CD14-positive monocyte (primary cell): ENCODE results near the gene PTGS1. TPM values are rescaled to one million over a fixed set of nuclear protein-coding genes. Genes with fewer than 3 reads are reported as not detected.

ENCODE experiments used
- DNase-seq, 3 donors: peaks; one replicate each; pipeline ENCODE4 v3.0.0-alpha.2; 2011 to 2022
- H2AFZ ChIP-seq: 2 replicates; pipeline ENCODE4 v1.6.0; 2012; ENCODE audit warnings: mild to moderate bottlenecking, low read depth, low read length, inconsistent platforms; ENCODE audit not compliant: insufficient read depth, poor library complexity, severe bottlenecking
- H3K27ac ChIP-seq, 2 donors: 1 replicate in 1 of 2; 2 replicates in 1 of 2; pipeline ENCODE4 v1.5.1; 2012 to 2013; ENCODE audit warnings: low read length in 2 of 2, control low read depth in 1 of 2, inconsistent platforms in 1 of 2, low read depth in 1 of 2, mild to moderate bottlenecking in 1 of 2
- H3K27me3 ChIP-seq, 2 donors: one replicate each; pipeline versions ENCODE4 v1.6.0 to v1.6.1; 2011 to 2013; ENCODE audit warnings: low read length in 2 of 2; ENCODE audit not compliant: control insufficient read depth in 2 of 2, insufficient read depth in 2 of 2
- H3K36me3 ChIP-seq, 2 donors: replicated peaks in 1 of 2; 1 replicate in 1 of 2; 2 replicates in 1 of 2; pipeline versions ENCODE4 v1.5.1 to v1.6.1; 2012 to 2013; ENCODE audit warnings: low read length in 2 of 2, control low read depth in 1 of 2, inconsistent platforms in 1 of 2, mild to moderate bottlenecking in 1 of 2; ENCODE audit not compliant: insufficient read depth in 2 of 2, control insufficient read depth in 1 of 2
- H3K4me1 ChIP-seq, 2 donors: 1 replicate in 1 of 2; 2 replicates in 1 of 2; pipeline versions ENCODE4 v1.5.1 to v1.6.1; 2012 to 2013; ENCODE audit warnings: low read length in 2 of 2, control low read depth in 1 of 2, inconsistent platforms in 1 of 2, mild to moderate bottlenecking in 1 of 2, moderate library complexity in 1 of 2; ENCODE audit not compliant: insufficient read depth in 2 of 2, control insufficient read depth in 1 of 2
- H3K4me2 ChIP-seq: replicated peaks from 2 replicates; pipeline ENCODE3; 2012; ENCODE audit warnings: low read length, moderate library complexity, mild to moderate bottlenecking; ENCODE audit not compliant: poor library complexity, severe bottlenecking; ENCODE audit errors: extremely low read depth
- H3K4me3 ChIP-seq, 3 experiments: fragments of 200-600 bp in 1 of 3; sonication (generic) in 1 of 3; replicated peaks in 1 of 3; 1 replicate in 2 of 3; 2 replicates in 1 of 3; pipeline ENCODE4 v1.5.1; 2011 to 2013; ENCODE audit warnings: low read length in 3 of 3, mild to moderate bottlenecking in 3 of 3, control low read depth in 2 of 3, low read depth in 2 of 3, inconsistent platforms in 1 of 3, moderate library complexity in 1 of 3
- H3K79me2 ChIP-seq: 2 replicates; pipeline ENCODE4 v1.6.0; 2012; ENCODE audit warnings: mild to moderate bottlenecking, control low read depth, inconsistent platforms, low read length, moderate library complexity; ENCODE audit not compliant: insufficient read depth
- H3K9ac ChIP-seq: 2 replicates; pipeline ENCODE4 v1.6.0; 2017; ENCODE audit warnings: low read length, mild to moderate bottlenecking; ENCODE audit not compliant: insufficient read depth, poor library complexity, severe bottlenecking
- H3K9me3 ChIP-seq, 2 donors: replicated peaks in 1 of 2; 1 replicate in 1 of 2; 2 replicates in 1 of 2; pipeline versions ENCODE4 v1.5.1 to v1.6.1; 2012 to 2013; ENCODE audit warnings: low read length in 2 of 2, control low read depth in 1 of 2; ENCODE audit not compliant: control insufficient read depth in 1 of 2, insufficient read depth in 1 of 2
- H4K20me1 ChIP-seq: 2 replicates; pipeline ENCODE4 v1.6.0; 2012; ENCODE audit warnings: mild to moderate bottlenecking, low read length, control low read depth, moderate library complexity; ENCODE audit not compliant: insufficient read depth
- H3K27ac Mint-ChIP-seq, 7 donors: one replicate each; pipeline ENCODE4 v1.8.0; 2020; ENCODE audit warnings: mild to moderate bottlenecking in 7 of 7, mixed read lengths in 7 of 7, moderate library complexity in 6 of 7, inconsistent platforms in 2 of 7
- H3K27me3 Mint-ChIP-seq, 3 donors: one replicate each; pipeline ENCODE4 v1.8.0; 2021 to 2022; ENCODE audit warnings: low read depth in 3 of 3, mild to moderate bottlenecking in 3 of 3, mixed read lengths in 3 of 3, moderate library complexity in 3 of 3, inconsistent platforms in 1 of 3
- H3K36me3 Mint-ChIP-seq, 2 donors: one replicate each; pipeline ENCODE4 v1.8.0; 2020; ENCODE audit warnings: mixed read lengths in 2 of 2, inconsistent platforms in 1 of 2, mild to moderate bottlenecking in 1 of 2
- H3K4me1 Mint-ChIP-seq: one replicate; pipeline ENCODE4 v1.8.0; 2020; ENCODE audit warnings: mild to moderate bottlenecking, mixed read lengths
- H3K4me3 Mint-ChIP-seq, 2 donors: one replicate each; pipeline ENCODE4 v1.8.0; 2020; ENCODE audit warnings: mild to moderate bottlenecking in 2 of 2, mixed read lengths in 2 of 2, moderate library complexity in 1 of 2
- H3K9me3 Mint-ChIP-seq, 7 donors: one replicate each; pipeline ENCODE4 v1.8.0; 2020 to 2022; ENCODE audit warnings: mixed read lengths in 7 of 7, mild to moderate bottlenecking in 6 of 7, moderate library complexity in 6 of 7, inconsistent platforms in 2 of 7
- WGBS: methylation state at CpG from one replicate; pipeline ENCODE4 v1.1.5; 2013; ENCODE audit warnings: missing lambda C conversion rate; ENCODE audit not compliant: insufficient coverage; 5-methylcytosine and 5-hydroxymethylcytosine counted together
- intact Hi-C, 2 donors: fragments of 100-400 bp; cut with micrococcal nuclease; formaldehyde crosslinking; loops; one replicate each; pipeline versions ENCODE4 v1.15.0 to v1.15.1; 2023
- polyA plus RNA-seq, 3 donors: library from polyadenylated mRNA; depleted of rRNA in 1 of 3; unstranded in 2 of 3; stranded (reverse) in 1 of 3; fragments of 300-500 nt in 2 of 3; fragments of >200 nt in 1 of 3; fragmentation: Illumina TruSeq in 2 of 3; gene quantifications; 1 replicate in 2 of 3; 2 replicates in 1 of 3; pipeline ENCODE4 v1.2.3, GENCODE V29; 2012 to 2021
- TF ChIP-seq, protein P1 (sequence below): fragments of 200-600 bp; IDR thresholded peaks from one replicate; pipeline ENCODE4 v1.8.0; 2022; ENCODE audit warnings: antibody characterized with exemption, mild to moderate bottlenecking

The PTGS1 gene
- polyA plus RNA-seq, 3 donors = 17.9 to 27.8 (median 20.5) TPM

DNA sequence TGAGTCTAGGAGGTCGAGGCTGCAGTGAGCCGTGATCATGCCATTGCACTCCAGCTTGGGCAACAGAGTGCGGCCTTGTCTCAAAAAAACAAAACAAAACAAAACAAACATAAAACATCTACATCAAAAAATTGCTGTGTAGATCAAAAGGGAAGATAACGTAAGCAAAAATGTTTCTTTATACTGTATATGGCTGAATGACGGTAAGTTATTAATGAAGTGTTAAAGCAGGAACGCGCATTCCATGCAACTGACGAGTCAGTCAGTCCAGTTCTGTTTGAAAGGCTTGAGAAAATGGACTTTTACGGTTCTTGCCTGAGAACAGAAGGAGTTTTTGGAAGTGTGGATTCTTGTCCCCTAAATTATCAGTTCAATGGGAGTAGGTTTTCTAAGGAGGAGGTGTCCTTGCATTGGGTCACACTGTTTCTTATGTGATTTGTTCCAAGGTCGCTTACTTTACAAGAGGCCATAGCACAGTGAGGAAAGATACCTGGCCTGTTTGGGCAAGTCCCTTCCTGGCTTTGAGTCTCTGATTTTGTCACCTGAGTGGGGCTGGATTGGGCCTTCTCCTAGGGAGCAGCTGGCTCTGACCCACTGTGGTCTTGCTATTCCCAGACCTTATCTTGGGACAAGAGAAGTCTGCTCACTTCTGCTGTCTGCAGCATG is 6.6 kb upstream of the PTGS1 start:
- H3K4me1 ChIP-seq = peaks cover 0 to 2% of the 10 kb centered on the region in 2 donors
- intact Hi-C loops = no loop called here
- no peak overlapping the region for H3K4me3 Mint-ChIP-seq
- H3K9ac ChIP-seq = no peak overlapping the region
- 95% methylated on average over 6 of the region's 10 CpGs for WGBS
- no peaks in the 10 kb centered on the region for H3K36me3 ChIP-seq
- H3K79me2 ChIP-seq = no peaks in the 10 kb centered on the region
- no peak overlapping the region for H3K4me3 ChIP-seq
- no peaks in the 10 kb centered on the region for H3K27me3 ChIP-seq
- no peaks in the 10 kb centered on the region for H4K20me1 ChIP-seq
- H3K9me3 Mint-ChIP-seq = peaks cover 0 to 4% (median 3%) of the 10 kb centered on the region in 7 donors
- H3K9me3 ChIP-seq = no peaks in the 10 kb centered on the region
- no peaks in the 10 kb centered on the region for H3K36me3 Mint-ChIP-seq
- peaks cover 0 to 5% (median 0%) of the 10 kb centered on the region in 3 donors for H3K27me3 Mint-ChIP-seq
- H3K27ac ChIP-seq = no peak overlapping the region
- H2AFZ ChIP-seq = no peak overlapping the region
- DNase-seq = no peak
- TF ChIP-seq, protein P1, sequence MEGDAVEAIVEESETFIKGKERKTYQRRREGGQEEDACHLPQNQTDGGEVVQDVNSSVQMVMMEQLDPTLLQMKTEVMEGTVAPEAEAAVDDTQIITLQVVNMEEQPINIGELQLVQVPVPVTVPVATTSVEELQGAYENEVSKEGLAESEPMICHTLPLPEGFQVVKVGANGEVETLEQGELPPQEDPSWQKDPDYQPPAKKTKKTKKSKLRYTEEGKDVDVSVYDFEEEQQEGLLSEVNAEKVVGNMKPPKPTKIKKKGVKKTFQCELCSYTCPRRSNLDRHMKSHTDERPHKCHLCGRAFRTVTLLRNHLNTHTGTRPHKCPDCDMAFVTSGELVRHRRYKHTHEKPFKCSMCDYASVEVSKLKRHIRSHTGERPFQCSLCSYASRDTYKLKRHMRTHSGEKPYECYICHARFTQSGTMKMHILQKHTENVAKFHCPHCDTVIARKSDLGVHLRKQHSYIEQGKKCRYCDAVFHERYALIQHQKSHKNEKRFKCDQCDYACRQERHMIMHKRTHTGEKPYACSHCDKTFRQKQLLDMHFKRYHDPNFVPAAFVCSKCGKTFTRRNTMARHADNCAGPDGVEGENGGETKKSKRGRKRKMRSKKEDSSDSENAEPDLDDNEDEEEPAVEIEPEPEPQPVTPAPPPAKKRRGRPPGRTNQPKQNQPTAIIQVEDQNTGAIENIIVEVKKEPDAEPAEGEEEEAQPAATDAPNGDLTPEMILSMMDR = no peak
- peaks cover 3% of the 10 kb centered on the region for H3K4me1 Mint-ChIP-seq
- H3K27ac Mint-ChIP-seq = no peak overlapping the region
- no peak overlapping the region for H3K4me2 ChIP-seq

DNA sequence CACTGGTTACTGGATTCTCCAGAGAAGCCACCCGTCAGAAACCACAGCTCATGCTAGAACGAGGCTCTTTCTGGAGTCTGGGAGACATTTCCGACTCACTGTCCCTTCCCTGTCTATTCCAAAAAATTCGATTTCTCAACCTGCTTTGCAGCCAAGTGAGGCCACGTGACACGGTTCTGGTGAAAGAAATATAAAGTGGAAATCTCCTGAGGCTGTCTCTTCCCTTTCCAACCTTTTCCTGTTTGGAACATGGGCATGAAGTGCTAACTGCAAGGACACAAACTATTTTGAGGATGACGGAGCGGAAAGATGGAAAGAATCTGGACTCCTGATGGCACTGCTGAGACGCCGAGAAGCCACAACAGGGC is 6.1 kb upstream of the PTGS1 start:
- Histone ChIP-seq H4K20me1 (no peaks in the 10 kb centered on the region), H3K9ac (no peak overlapping the region), H3K4me1 (peaks cover 4% of the 10 kb centered on the region in 2 donors), H2AFZ (no peak overlapping the region), H3K4me3 (no peak overlapping the region), H3K36me3 (no peaks in the 10 kb centered on the region), H3K4me2 (no peak overlapping the region), H3K27ac (no peak overlapping the region), H3K9me3 (no peaks in the 10 kb centered on the region), H3K27me3 (no peaks in the 10 kb centered on the region), H3K79me2 (no peaks in the 10 kb centered on the region)
- DNase-seq = no peak
- TF ChIP-seq, protein P1 = no peak
- intact Hi-C loops = no loop called here
- Mint-ChIP-seq H3K27me3 (peaks cover 0 to 5% (median 0%) of the 10 kb centered on the region in 3 donors), H3K9me3 (peaks cover 0 to 4% (median 3%) of the 10 kb centered on the region in 7 donors), H3K4me3 (no peak overlapping the region), H3K27ac (no peak overlapping the region), H3K36me3 (no peaks in the 10 kb centered on the region), H3K4me1 (peaks cover 4% of the 10 kb centered on the region)
- 98% methylated on average over 4 of the region's 10 CpGs for WGBS
